GM03348 (cell line): Measurements from ENCODE around the gene POU2AF1.

Source experiments
- DNase-seq: peaks from one replicate; pipeline ENCODE4 v3.0.0; 2012; ENCODE audit warnings: low spot score

POU2AF1 gene

GRCh38 chr11:111360150-111361043 is 18.7 kb downstream of the POU2AF1 start:
- no peak for DNase-seq

DNA sequence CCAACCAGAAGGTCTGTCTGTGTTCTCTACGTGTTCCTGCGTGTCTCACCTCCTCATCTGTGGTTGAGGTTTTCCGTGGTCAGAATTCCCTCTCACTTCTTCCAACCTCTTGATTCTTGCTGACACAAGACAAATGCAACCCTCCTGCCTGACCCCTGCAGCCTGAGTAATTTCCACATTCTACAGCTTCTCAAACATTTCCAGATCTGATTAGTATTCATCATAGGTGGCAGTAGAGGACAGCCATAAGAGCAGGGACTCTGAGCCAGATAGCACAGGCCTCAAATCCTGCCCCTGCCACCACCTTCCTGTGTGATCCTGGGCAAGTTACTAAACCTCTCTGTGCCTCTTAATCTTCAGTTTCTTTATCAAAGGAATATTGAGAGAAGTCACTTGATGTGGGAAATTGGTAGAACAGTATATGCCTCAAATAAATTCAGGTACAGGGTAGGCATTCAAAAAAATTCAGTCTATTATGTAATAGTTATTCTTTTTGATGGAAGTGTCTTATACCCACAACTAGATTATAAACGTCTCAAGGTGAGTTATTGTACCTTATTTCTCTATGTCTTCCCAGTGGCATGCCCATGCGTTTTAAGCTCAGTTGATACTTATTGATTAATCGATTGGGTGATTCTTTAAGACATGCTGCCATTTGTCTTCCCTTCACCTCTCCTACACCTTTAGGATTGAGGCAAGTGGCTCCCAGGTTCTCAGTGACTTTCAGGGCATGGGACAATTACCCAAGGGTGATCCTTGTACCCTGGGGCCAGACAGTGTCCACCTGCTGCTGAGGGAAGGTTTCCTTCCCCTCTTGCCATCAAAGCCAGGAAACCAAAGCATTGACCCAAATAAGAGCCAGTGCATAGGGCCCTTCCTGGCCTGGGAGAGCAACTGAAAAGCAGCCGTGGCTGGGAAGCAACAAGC is 19.6 kb downstream of the POU2AF1 start:
- no peak for DNase-seq

DNA sequence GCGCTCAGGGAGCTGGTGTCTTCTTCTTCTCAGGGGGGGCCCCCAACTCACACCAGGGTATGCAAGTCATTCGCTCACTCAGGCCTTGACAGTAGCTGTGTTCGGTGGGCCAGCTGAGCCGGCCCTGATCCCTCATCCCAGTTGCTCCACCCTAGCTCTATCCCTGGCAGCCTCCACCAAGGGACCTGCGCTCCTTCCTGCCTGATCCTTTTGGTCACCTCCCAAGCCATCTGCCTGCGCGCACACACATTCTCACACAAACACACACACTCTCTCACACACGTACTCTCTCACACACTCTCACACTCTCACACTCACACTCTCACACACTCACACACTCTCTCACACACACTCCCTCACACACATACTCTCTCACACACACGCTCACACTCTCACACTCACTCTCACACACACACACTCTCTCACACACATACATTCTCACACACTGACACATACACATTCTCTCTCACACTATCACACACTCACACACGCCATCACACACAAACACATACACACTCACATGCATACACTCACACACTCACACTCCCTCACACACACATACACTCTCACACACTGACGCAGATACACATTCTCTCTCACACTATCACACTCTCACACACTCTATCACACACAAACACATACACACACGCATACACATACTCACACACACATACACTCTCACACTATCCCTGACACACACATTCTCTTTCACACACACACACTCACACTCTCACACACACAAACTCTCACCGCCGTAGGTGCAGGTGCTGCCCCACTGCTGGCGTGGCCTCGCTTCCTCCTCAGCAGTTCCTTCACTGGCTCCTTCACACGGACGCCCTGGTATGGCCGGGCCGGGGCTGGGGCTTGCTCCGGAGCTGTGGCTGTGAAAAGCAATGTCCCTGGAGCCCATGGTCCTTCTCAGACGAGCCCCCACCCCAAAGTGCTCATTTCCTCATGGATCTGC is 20.8 kb downstream of the POU2AF1 start:
- DNase-seq, result no peak

- DNase-seq, result no peak
Measured at GRCh38 chr11:111357150-111358037, 21.7 kb downstream of the POU2AF1 start.

- DNase-seq, result no peak
Measured at GRCh38 chr11:111356660-111357048, 22.4 kb downstream of the POU2AF1 start.

DNA sequence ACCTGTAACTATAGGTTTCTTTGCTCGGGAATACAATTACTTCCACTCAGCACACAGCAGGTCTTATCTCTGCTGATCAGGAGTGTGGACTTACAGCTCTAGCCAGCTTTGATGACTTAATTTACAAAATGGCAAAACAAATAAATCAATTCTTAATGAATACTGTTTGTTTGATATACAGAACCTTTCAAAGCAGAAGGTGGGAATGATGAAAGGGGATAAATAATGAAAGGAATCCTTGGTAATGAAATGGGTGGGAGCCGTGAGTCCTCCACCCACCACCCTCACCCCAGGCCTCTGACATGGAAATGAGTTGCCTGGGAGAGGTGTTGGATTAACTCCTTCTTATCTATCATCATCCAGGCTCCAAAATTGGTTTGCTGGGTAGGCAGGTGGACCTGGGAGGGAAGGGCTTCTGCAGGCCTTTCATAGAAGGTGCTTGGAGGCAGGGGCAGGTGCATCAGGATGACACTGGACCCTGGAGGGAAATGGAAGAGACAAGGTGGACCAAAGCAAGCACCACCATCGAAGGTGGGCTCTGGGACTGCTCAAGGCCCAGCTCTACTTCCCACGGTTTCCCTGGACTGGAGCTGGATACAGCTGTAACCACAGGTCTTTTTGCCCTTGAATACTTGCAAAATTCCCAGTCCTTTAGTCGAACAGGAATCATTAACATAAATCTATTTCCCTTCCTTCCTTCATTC is 23.0 kb downstream of the POU2AF1 start:
- no peak for DNase-seq

GRCh38 chr11:111355101-111355500 is 24.0 kb downstream of the POU2AF1 start:
- DNase-seq, result no peak

- DNase-seq, result no peak
Measured at GRCh38 chr11:111354601-111354891, 24.5 kb downstream of the POU2AF1 start.

DNA sequence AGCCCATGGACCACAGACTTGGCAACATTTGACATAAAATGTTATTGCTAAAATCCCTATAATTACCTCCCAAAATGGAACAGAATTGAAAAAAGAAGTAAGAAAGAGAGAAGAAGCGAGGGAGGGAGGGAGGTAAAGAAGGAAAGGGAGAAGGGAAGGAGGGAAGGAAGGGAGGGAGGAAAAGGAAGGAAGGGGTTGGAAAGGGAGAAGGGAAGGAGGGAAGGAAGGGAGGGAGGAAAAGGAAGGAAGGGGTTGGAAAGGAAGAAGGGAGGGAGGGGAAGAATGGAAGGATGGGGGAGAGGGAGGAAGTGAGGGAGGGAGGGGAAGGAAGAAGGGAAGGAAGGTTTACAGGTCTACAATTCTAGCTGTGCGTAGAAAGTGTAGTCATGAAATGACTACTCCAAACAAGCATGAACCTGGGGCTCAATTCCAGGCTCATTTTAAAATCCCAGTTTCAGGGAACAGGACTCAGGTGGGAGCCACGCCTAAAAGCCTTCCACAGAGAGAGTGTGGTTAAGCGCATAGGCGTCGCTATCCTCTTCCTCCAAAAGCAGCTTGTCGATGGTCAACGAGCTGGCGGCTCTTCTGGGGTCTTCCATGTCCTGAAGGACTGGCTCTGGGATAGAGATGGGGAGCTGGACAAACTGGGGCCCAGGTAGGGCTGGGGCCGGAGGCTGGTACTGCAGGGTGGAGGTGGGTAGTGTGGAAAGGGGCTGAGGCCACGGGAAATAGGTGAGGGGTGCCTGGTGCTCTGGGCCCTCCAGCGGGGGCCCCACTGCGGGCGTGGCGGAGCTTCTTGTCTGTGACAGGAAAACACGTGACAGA is 25.1 kb downstream of the POU2AF1 start:
- no peak for DNase-seq

- DNase-seq, result no peak
Measured at GRCh38 chr11:111352935-111353710, 26.0 kb downstream of the POU2AF1 start.

DNA sequence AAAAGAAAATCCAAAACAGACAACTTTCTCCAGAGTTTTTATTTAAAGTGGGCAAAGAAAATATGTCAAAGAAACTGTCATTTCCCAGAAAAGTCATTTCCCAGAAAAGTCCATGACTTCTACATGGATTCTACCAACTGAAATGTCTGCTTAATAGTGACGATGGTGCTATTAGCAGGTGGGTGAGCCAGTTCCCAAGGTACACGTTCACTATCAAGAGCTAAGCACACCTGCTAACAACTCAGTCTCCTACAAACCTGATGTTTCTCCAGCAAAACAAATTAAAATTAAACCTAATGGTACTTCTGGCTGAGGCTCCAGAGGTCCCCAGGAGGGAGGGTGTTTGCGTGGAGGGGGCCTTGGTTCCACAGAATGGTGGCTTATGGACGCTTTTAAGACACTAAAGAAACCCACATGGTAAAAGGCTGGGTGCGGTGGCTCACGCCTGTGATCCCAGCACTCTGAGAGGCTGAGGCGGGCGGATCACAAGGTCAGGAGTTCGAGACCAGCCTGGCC is 26.8 kb downstream of the POU2AF1 start:
- no peak for DNase-seq

GRCh38 chr11:111351374-111352055 is 27.6 kb downstream of the POU2AF1 start:
- DNase-seq, result no peak

GRCh38 chr11:111350811-111351210 is 28.3 kb downstream of the POU2AF1 start:
- no peak for DNase-seq

GRCh38 chr11:111349191-111349695 is 29.8 kb downstream of the POU2AF1 start:
- no peak for DNase-seq

GRCh38 chr11:111348147-111348546 is 30.9 kb downstream of the POU2AF1 start:
- DNase-seq, result no peak

GRCh38 chr11:111347723-111348115 is 31.4 kb downstream of the POU2AF1 start:
- peak; percentile 23 for DNase-seq

DNA sequence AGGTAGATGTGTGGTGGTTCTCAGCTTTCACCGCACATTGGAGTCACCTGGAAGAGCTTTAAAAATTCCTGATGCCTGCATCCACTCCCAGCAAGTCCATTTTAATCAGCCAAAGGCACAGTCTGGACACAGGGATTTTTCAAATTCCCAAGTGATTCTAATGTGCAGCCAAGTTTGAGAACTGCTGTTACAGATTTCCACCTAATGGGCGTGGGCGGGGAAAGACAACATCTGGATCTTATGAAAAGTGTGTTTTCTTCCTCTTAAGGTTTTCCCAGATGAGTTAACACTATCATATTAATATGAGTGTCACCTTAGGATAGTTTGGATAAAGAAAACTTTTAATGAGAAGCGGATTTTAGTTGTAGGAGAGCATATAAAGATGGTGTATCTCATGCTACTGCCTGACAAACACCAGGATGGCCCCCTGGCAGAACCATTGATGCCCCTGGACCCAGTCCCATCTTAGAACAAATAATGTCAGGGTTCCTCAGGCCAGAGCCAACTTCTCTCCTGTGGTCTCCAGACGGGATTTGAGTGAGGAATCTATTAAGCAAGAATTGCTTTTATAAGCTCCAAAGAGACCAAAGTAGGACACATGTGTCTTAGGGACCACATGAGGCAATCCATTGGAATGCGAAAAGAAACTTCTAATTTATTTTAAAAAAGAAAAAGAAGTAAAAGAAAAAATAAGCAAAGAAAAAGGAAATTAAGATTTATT is 31.9 kb downstream of the POU2AF1 start:
- DNase-seq, result no peak
